BLaER1 (cell line): ENCODE results near the gene MSMP.

Experiments used
- H3K27ac ChIP-seq: shearing (Covaris generic); formaldehyde crosslinking; 2 replicates; pipeline ENCODE4 v1.8.1; 2022
- H3K27me3 ChIP-seq: shearing (Covaris generic); formaldehyde crosslinking; 2 replicates; pipeline ENCODE4 v1.8.1; 2022
- H3K36me3 ChIP-seq: shearing (Covaris generic); formaldehyde crosslinking; 2 replicates; pipeline ENCODE4 v1.8.1; 2022
- H3K4me1 ChIP-seq: shearing (Covaris generic); formaldehyde crosslinking; 2 replicates; pipeline ENCODE4 v1.8.1; 2022
- H3K4me2 ChIP-seq: shearing (Covaris generic); formaldehyde crosslinking; 2 replicates; pipeline ENCODE4 v1.8.1; 2022
- H3K4me3 ChIP-seq: shearing (Covaris generic); formaldehyde crosslinking; 2 replicates; pipeline ENCODE4 v1.8.1; 2022
- H3K9ac ChIP-seq: shearing (Covaris generic); formaldehyde crosslinking; 2 replicates; pipeline ENCODE4 v1.8.1; 2022
- H3K9me3 ChIP-seq: shearing (Covaris generic); formaldehyde crosslinking; 2 replicates; pipeline ENCODE4 v1.8.1; 2022
- H4K20me1 ChIP-seq: shearing (Covaris generic); formaldehyde crosslinking; 2 replicates; pipeline ENCODE4 v1.8.1; 2022
- Cebpa-rat ChIP-seq: shearing (Covaris generic); IDR thresholded peaks from 2 replicates; pipeline ENCODE4 v1.8.1; 2022

MSMP gene

GRCh38 chr9:35771943-35772342 is 17.9 kb upstream of the MSMP start:
- TF ChIP-seq Cebpa-rat: no peak
- H3K27ac ChIP-seq: no peak overlapping the region
- H4K20me1 ChIP-seq: no peaks in the 10 kb centered on the region
- H3K9ac ChIP-seq: no peak overlapping the region
- H3K9me3 ChIP-seq: no peaks in the 10 kb centered on the region
- H3K27me3 ChIP-seq: no peaks in the 10 kb centered on the region
- H3K4me2 ChIP-seq: no peak overlapping the region
- no peak overlapping the region for H3K4me3 ChIP-seq
- H3K4me1 ChIP-seq: peaks cover 17% of the 10 kb centered on the region
- no peaks in the 10 kb centered on the region for H3K36me3 ChIP-seq

- H3K36me3 ChIP-seq: no peaks in the 10 kb centered on the region
- peaks cover 17% of the 10 kb centered on the region for H3K4me1 ChIP-seq
- no peak overlapping the region for H3K4me3 ChIP-seq
- no peak overlapping the region for H3K9ac ChIP-seq
- H3K27me3 ChIP-seq: no peaks in the 10 kb centered on the region
- no peak overlapping the region for H3K4me2 ChIP-seq
- no peaks in the 10 kb centered on the region for H3K9me3 ChIP-seq
- H4K20me1 ChIP-seq: no peaks in the 10 kb centered on the region
- no peak for TF ChIP-seq Cebpa-rat
- H3K27ac ChIP-seq: no peak overlapping the region
These were observed 17.5 kb upstream of the MSMP start for GRCh38 chr9:35771534-35771933.

GRCh38 chr9:35771075-35771433 is 17.0 kb upstream of the MSMP start:
- TF ChIP-seq Cebpa-rat: no peak
- Histone ChIP-seq H3K4me2 (no peak overlapping the region), H3K9ac (no peak overlapping the region), H3K27ac (no peak overlapping the region), H3K9me3 (no peaks in the 10 kb centered on the region), H3K36me3 (no peaks in the 10 kb centered on the region), H3K4me3 (no peak overlapping the region), H3K4me1 (peaks cover 12% of the 10 kb centered on the region), H3K27me3 (no peaks in the 10 kb centered on the region), H4K20me1 (no peaks in the 10 kb centered on the region)

- H3K9me3 ChIP-seq: peaks cover 3% of the 10 kb centered on the region; the same call in 1 of the 2 replicates
- no peak overlapping the region for H3K4me2 ChIP-seq
- H3K4me3 ChIP-seq: no peak overlapping the region
These were observed 15.7 kb upstream of the MSMP start for GRCh38 chr9:35769763-35770162.

GRCh38 chr9:35767458-35767857 is 13.4 kb upstream of the MSMP start:
- H4K20me1 ChIP-seq: no peaks in the 10 kb centered on the region
- peaks cover 3% of the 10 kb centered on the region; the same call in 1 of the 2 replicates for H3K9me3 ChIP-seq

More at GRCh38 chr9:35769763-35770162, 15.7 kb upstream of the MSMP start:
- no peak for TF ChIP-seq Cebpa-rat
- no peaks in the 10 kb centered on the region for H4K20me1 ChIP-seq
- no peak overlapping the region for H3K9ac ChIP-seq
- H3K27ac ChIP-seq: no peak overlapping the region
- no peaks in the 10 kb centered on the region for H3K27me3 ChIP-seq
- H3K36me3 ChIP-seq: no peaks in the 10 kb centered on the region
- no peaks in the 10 kb centered on the region for H3K4me1 ChIP-seq

GRCh38 chr9:35766997-35767396 is 12.9 kb upstream of the MSMP start:
- no peaks in the 10 kb centered on the region for H4K20me1 ChIP-seq
- H3K9me3 ChIP-seq: peaks cover 3% of the 10 kb centered on the region; the same call in 1 of the 2 replicates
- H3K9ac ChIP-seq: no peak overlapping the region
- no peak overlapping the region for H3K4me3 ChIP-seq
- TF ChIP-seq Cebpa-rat: no peak
- H3K27me3 ChIP-seq: no peaks in the 10 kb centered on the region
- no peaks in the 10 kb centered on the region for H3K36me3 ChIP-seq
- no peak overlapping the region for H3K27ac ChIP-seq
- H3K4me1 ChIP-seq: 0 out of 2 replicates have a peak, but pooled peaks cover under 1% of the 10 kb centered on the region
- no peak overlapping the region for H3K4me2 ChIP-seq

More at GRCh38 chr9:35767458-35767857, 13.4 kb upstream of the MSMP start:
- H3K27ac ChIP-seq: no peak overlapping the region
- no peak overlapping the region for H3K9ac ChIP-seq
- H3K27me3 ChIP-seq: no peaks in the 10 kb centered on the region
- H3K36me3 ChIP-seq: no peaks in the 10 kb centered on the region
- no peaks in the 10 kb centered on the region for H3K4me1 ChIP-seq
- TF ChIP-seq Cebpa-rat: no peak
- no peak overlapping the region for H3K4me3 ChIP-seq
- no peak overlapping the region for H3K4me2 ChIP-seq

- H3K36me3 ChIP-seq: no peaks in the 10 kb centered on the region
- H3K4me2 ChIP-seq: no peak overlapping the region
- TF ChIP-seq Cebpa-rat: no peak
- peaks cover 32% of the 10 kb centered on the region for H3K4me1 ChIP-seq
- H4K20me1 ChIP-seq: no peaks in the 10 kb centered on the region
- H3K9ac ChIP-seq: no peak overlapping the region
- no peak overlapping the region for H3K27ac ChIP-seq
- H3K9me3 ChIP-seq: peaks cover 3% of the 10 kb centered on the region; the same call in 1 of the 2 replicates
- H3K4me3 ChIP-seq: no peak overlapping the region
- no peaks in the 10 kb centered on the region for H3K27me3 ChIP-seq
These were observed 9.7 kb upstream of the MSMP start for GRCh38 chr9:35763803-35764202.

- no peak for TF ChIP-seq Cebpa-rat
- no peak overlapping the region for H3K9ac ChIP-seq
- H3K9me3 ChIP-seq: peaks cover 3% of the 10 kb centered on the region; the same call in 1 of the 2 replicates
- no peak overlapping the region for H3K4me2 ChIP-seq
- H3K27me3 ChIP-seq: no peaks in the 10 kb centered on the region
- H3K4me1 ChIP-seq: peaks cover 38% of the 10 kb centered on the region
- H3K27ac ChIP-seq: no peak overlapping the region
- no peaks in the 10 kb centered on the region for H3K36me3 ChIP-seq
- H4K20me1 ChIP-seq: no peaks in the 10 kb centered on the region
- H3K4me3 ChIP-seq: no peak overlapping the region
These were observed 9.1 kb upstream of the MSMP start for GRCh38 chr9:35763181-35763580.

GRCh38 chr9:35760651-35761050 is 6.6 kb upstream of the MSMP start:
- Histone ChIP-seq H3K36me3 (no peaks in the 10 kb centered on the region), H3K4me1 (peaks cover 64% of the 10 kb centered on the region), H3K27me3 (no peaks in the 10 kb centered on the region), H3K9me3 (peaks cover 3% of the 10 kb centered on the region; the same call in 1 of the 2 replicates), H3K27ac (no peak overlapping the region), H3K9ac (no peak overlapping the region), H3K4me3 (no peak overlapping the region), H3K4me2 (peak overlapping the region; percentile 68), H4K20me1 (no peaks in the 10 kb centered on the region)
- no peak for TF ChIP-seq Cebpa-rat

GRCh38 chr9:35759795-35760194 is 5.7 kb upstream of the MSMP start:
- no peak overlapping the region for H3K4me3 ChIP-seq
- no peak overlapping the region for H3K27ac ChIP-seq
- no peaks in the 10 kb centered on the region for H3K9me3 ChIP-seq
- TF ChIP-seq Cebpa-rat: no peak
- H3K27me3 ChIP-seq: no peaks in the 10 kb centered on the region
- H4K20me1 ChIP-seq: no peaks in the 10 kb centered on the region
- H3K4me2 ChIP-seq: peak overlapping the region; percentile 68; the same call in 1 of the 2 replicates
- peaks cover 71% of the 10 kb centered on the region for H3K4me1 ChIP-seq
- no peaks in the 10 kb centered on the region for H3K36me3 ChIP-seq
- no peak overlapping the region for H3K9ac ChIP-seq

GRCh38 chr9:35758475-35759050 is 4.5 kb upstream of the MSMP start:
- TF ChIP-seq Cebpa-rat: no peak
- peak overlapping the region; percentile 87; the same call in 1 of the 2 replicates for H3K27ac ChIP-seq
- H4K20me1 ChIP-seq: no peaks in the 10 kb centered on the region
- peak overlapping the region; percentile 92 for H3K4me2 ChIP-seq
- H3K9ac ChIP-seq: no peak overlapping the region
- H3K4me3 ChIP-seq: no peak overlapping the region
- H3K27me3 ChIP-seq: no peaks in the 10 kb centered on the region
- H3K4me1 ChIP-seq: peaks cover 71% of the 10 kb centered on the region
- H3K36me3 ChIP-seq: peaks cover 10% of the 10 kb centered on the region; the same call in 1 of the 2 replicates
- no peaks in the 10 kb centered on the region for H3K9me3 ChIP-seq
